Activated CD8-positive, alpha-beta memory T cell treated with anti-CD3 and anti-CD28 coated beads, Interleukin-2, amount 50 U/mL, for 48 hours (primary cell): ENCODE data around the gene APEH.
A peak's percentile ranks its signal among the peaks of the same experiment; 100 is the strongest.

Experiments
- DNase-seq: peaks from one replicate; pipeline ENCODE4 v3.0.0-alpha.2; 2020

APEH gene

DNA sequence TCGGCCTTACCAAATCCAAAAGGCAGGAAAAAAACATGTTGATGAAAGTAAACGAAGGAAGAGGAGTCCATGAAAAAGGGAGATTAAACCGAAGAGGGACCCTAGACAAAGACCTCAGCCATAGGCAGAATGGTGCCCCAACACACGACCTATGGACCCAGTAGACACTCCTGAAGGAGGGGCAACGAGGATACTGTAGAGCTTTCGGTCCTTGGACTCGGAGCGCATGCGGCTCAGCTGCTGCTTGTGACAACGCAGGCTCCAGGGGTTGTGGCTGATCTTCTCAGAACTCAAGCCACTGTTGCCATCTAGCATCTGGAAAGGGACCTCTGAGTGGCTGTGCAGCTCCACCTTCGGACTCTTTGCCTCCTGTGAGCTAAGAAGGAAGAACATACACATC is 58.4 kb downstream of the APEH start:
- DNase-seq, result no peak

DNA sequence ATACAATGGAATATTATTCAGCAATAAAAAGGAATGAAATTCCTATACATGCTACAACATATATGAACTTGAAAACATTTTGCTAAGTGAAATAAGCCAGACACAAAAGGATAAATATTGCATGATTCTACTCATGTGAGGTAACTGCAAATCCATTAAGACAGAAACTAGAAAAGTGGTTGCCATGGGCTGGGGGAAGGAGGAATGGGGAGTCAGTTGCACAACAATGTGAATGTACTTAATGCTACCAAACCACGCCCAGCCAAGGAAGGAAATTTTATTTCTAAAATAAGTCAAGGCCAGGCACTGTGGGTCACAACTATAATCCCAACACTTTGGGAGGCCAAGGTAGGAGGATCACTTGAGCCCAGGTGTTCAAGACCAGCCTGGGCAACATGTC is 59.4 kb downstream of the APEH start:
- peak; percentile 26 for DNase-seq
